ENCODE data around the gene ARL3.
"Not testable (repeated sequence)": the region's sequence is repeated elsewhere in the genome, so short reads cannot be mapped to it uniquely, and the experiment has no call there.

The ARL3 gene

GRCh38 chr10:102670871-102671434 lies 43.2 kb downstream of the ARL3 start:
- DNase-seq: no peak

GRCh38 chr10:102670065-102670670 lies 44.0 kb downstream of the ARL3 start:
- DNase-seq: no peak

GRCh38 chr10:102669206-102670064 lies 44.8 kb downstream of the ARL3 start:
- DNase-seq: no peak

GRCh38 chr10:102668326-102669107 lies 45.7 kb downstream of the ARL3 start:
- no peak for DNase-seq

GRCh38 chr10:102667411-102667810 lies 46.8 kb downstream of the ARL3 start:
- not testable (repeated sequence) for DNase-seq

GRCh38 chr10:102665904-102666509 lies 48.2 kb downstream of the ARL3 start:
- DNase-seq: no peak

- peak in 1 of 2 donors; percentile 87 for DNase-seq
Measured at GRCh38 chr10:102661658-102662028, 52.6 kb downstream of the ARL3 start.

GRCh38 chr10:102660888-102661657 lies 53.1 kb downstream of the ARL3 start:
- peak in 1 of 2 donors; percentile 58 for DNase-seq

- no peak for DNase-seq
Measured at GRCh38 chr10:102658802-102659201, 55.4 kb downstream of the ARL3 start.

- DNase-seq: no peak
Measured at GRCh38 chr10:102657984-102658724, 56.0 kb downstream of the ARL3 start.

- DNase-seq: no peak
Measured at GRCh38 chr10:102657451-102657850, 56.7 kb downstream of the ARL3 start.

- no peak for DNase-seq
Measured at GRCh38 chr10:102656791-102657371, 57.3 kb downstream of the ARL3 start.

- DNase-seq: no peak
Measured at GRCh38 chr10:102656026-102656425, 58.2 kb downstream of the ARL3 start.

- no peak for DNase-seq
Measured at GRCh38 chr10:102654969-102655368, 59.2 kb downstream of the ARL3 start.

- no peak for DNase-seq
Measured at GRCh38 chr10:102654566-102654965, 59.6 kb downstream of the ARL3 start.

- no peak for DNase-seq
Measured at GRCh38 chr10:102653060-102653459, 61.1 kb downstream of the ARL3 start.

- no peak for DNase-seq
Measured at GRCh38 chr10:102652170-102652916, 61.9 kb downstream of the ARL3 start.

- DNase-seq: no peak
Measured at GRCh38 chr10:102651455-102652169, 62.6 kb downstream of the ARL3 start.
